IMR-90 (cell line): Measurements from ENCODE around the gene MADD. TPM values are rescaled to one million over a fixed set of nuclear protein-coding genes. Genes with fewer than 3 reads are reported as not detected.

Experiments used
- ATAC-seq: fragments of 200-7000 bp; cut with Tn5 transposase; 2 replicates; pipeline ENCODE4 v1.9.1; 2020; ENCODE audit warnings: low read depth, mild to moderate bottlenecking, moderate library complexity
- BruUV-seq: library from RNA; stranded (reverse); fragments of 400-500 nt; replicated peaks from 2 replicates; lab custom pipeline; 2021; lab: Mats Ljungman, UMichigan
- CTCF ChIA-PET: fragments of 300-600 bp; formaldehyde crosslinking; extraction: SDS; loops from one replicate; lab custom pipeline; 2021; ENCODE audit warnings: antibody characterized with exemption; lab: Yijun Ruan, JAX
- POLR2A ChIA-PET: fragments of 300-600 bp; sonication (Branson Sonifier 250); formaldehyde crosslinking; loops from one replicate; lab custom pipeline; 2022; ENCODE audit warnings: antibody characterized with exemption; ENCODE audit not compliant: unreplicated experiment; lab: Charles Lee
- DNase-seq: peaks from one replicate; pipeline ENCODE4 v3.0.0; 2013
- H2AFZ ChIP-seq: replicated peaks from 2 replicates; pipeline ENCODE3; 2013; ENCODE audit warnings: low read length, mild to moderate bottlenecking; ENCODE audit not compliant: poor library complexity
- H2AK5ac ChIP-seq: 2 replicates; pipeline ENCODE4 v1.6.1; 2013; ENCODE audit warnings: low read depth, low read length, inconsistent platforms
- H2AK9ac ChIP-seq: replicated peaks from 2 replicates; pipeline ENCODE3; 2013; ENCODE audit warnings: mild to moderate bottlenecking, low read depth, low read length, moderate library complexity; ENCODE audit not compliant: poor library complexity
- H2BK120ac ChIP-seq: 2 replicates; pipeline ENCODE4 v1.6.1; 2013; ENCODE audit warnings: low read depth, low read length, inconsistent platforms
- H2BK15ac ChIP-seq: 3 replicates; pipeline ENCODE4 v1.6.1; 2013; ENCODE audit warnings: low read depth, low read length, inconsistent platforms
- H2BK20ac ChIP-seq: 2 replicates; pipeline ENCODE4 v1.6.1; 2013; ENCODE audit warnings: low read depth, mild to moderate bottlenecking, inconsistent platforms, low read length, moderate library complexity
- H2BK5ac ChIP-seq: 2 replicates; pipeline ENCODE4 v1.6.1; 2013; ENCODE audit warnings: mild to moderate bottlenecking, low read depth, low read length, inconsistent platforms; ENCODE audit not compliant: poor library complexity, severe bottlenecking
- H3K14ac ChIP-seq: replicated peaks from 2 replicates; pipeline ENCODE4 v1.6.1; 2013; ENCODE audit warnings: low read depth, low read length, inconsistent platforms
- H3K18ac ChIP-seq: 2 replicates; pipeline ENCODE4 v1.6.1; 2013; ENCODE audit warnings: low read depth, low read length, control low read depth
- H3K23ac ChIP-seq: 2 replicates; pipeline ENCODE4 v1.6.1; 2013; ENCODE audit warnings: low read depth, low read length, inconsistent platforms
- H3K27ac ChIP-seq: 2 replicates; pipeline ENCODE4 v1.5.1; 2013; ENCODE audit warnings: mild to moderate bottlenecking, control low read depth, low read length; ENCODE audit not compliant: insufficient read depth
- H3K27me3 ChIP-seq: 2 replicates; pipeline ENCODE4 v1.6.1; 2013; ENCODE audit warnings: low read length; ENCODE audit not compliant: control insufficient read depth, insufficient read depth
- H3K36me3 ChIP-seq: 2 replicates; pipeline ENCODE4 v1.6.1; 2013; ENCODE audit warnings: low read length, mixed read lengths; ENCODE audit not compliant: control insufficient read depth, insufficient read depth
- H3K4ac ChIP-seq: 2 replicates; pipeline ENCODE4 v1.6.1; 2013; ENCODE audit warnings: low read depth, low read length, inconsistent platforms
- H3K4me1 ChIP-seq: 2 replicates; pipeline ENCODE4 v1.6.1; 2013; ENCODE audit warnings: low read length, mixed read lengths; ENCODE audit not compliant: control insufficient read depth, insufficient read depth
- H3K4me2 ChIP-seq: 2 replicates; pipeline ENCODE4 v1.6.1; 2013; ENCODE audit warnings: low read depth, mild to moderate bottlenecking, control low read depth, low read length, moderate library complexity
- H3K4me3 ChIP-seq: 2 replicates; pipeline ENCODE4 v1.5.1; 2013; ENCODE audit warnings: low read depth, mild to moderate bottlenecking, control low read depth, low read length, moderate library complexity; ENCODE audit not compliant: insufficient read depth
- H3K56ac ChIP-seq: 2 replicates; pipeline ENCODE4 v1.6.1; 2013; ENCODE audit warnings: low read length, inconsistent platforms; ENCODE audit not compliant: insufficient read depth; ENCODE audit errors: extremely low read depth
- H3K79me1 ChIP-seq, 2 experiments: 2 replicates each; pipeline ENCODE4 v1.6.1; 2013; ENCODE audit warnings: low read length in 2 of 2, inconsistent platforms in 1 of 2, low read depth in 1 of 2
- H3K9ac ChIP-seq: 2 replicates; pipeline ENCODE4 v1.6.1; 2013; ENCODE audit warnings: low read depth, low read length, control low read depth
- H3K9me1 ChIP-seq: 2 replicates; pipeline ENCODE4 v1.6.1; 2013; ENCODE audit warnings: low read length, inconsistent platforms; ENCODE audit not compliant: insufficient read depth
- H3K9me3 ChIP-seq: 2 replicates; pipeline ENCODE4 v1.6.1; 2013; ENCODE audit warnings: low read length; ENCODE audit not compliant: control insufficient read depth, insufficient read depth
- H4K20me1 ChIP-seq: 2 replicates; pipeline ENCODE4 v1.6.1; 2013; ENCODE audit warnings: low read length, inconsistent platforms; ENCODE audit not compliant: insufficient read depth
- H4K5ac ChIP-seq: 2 replicates; pipeline ENCODE4 v1.6.1; 2013; ENCODE audit warnings: mild to moderate bottlenecking, low read depth, low read length, control low read depth
- H4K8ac ChIP-seq, 2 experiments: 2 replicates each; pipeline ENCODE4 v1.6.1; 2013; ENCODE audit warnings: low read depth in 2 of 2, low read length in 2 of 2, control low read depth in 1 of 2, inconsistent platforms in 1 of 2
- H4K91ac ChIP-seq: 2 replicates; pipeline ENCODE4 v1.6.1; 2013; ENCODE audit warnings: low read depth, low read length, inconsistent platforms; ENCODE audit not compliant: insufficient read depth
- CEBPB ChIP-seq: IDR thresholded peaks from 2 replicates; pipeline ENCODE4 v1.6.1; 2012; ENCODE audit warnings: low read depth, low read length, improper control_type of control experiment
- CHD1 ChIP-seq: IDR thresholded peaks from 2 replicates; pipeline ENCODE4 v1.6.1; 2012; ENCODE audit warnings: low read depth, low read length, improper control_type of control experiment
- ELK1 ChIP-seq: fragments of 150-350 bp; IDR thresholded peaks from 2 replicates; pipeline ENCODE4 v1.6.1; 2016; ENCODE audit warnings: low read depth, mild to moderate bottlenecking, low read length, moderate library complexity, borderline replicate concordance
- FOS ChIP-seq: fragments of 150-350 bp; IDR thresholded peaks from 2 replicates; pipeline ENCODE4 v1.6.1; 2016; ENCODE audit warnings: low read depth, low read length
- MAFK ChIP-seq: IDR thresholded peaks from 2 replicates; pipeline ENCODE4 v1.6.1; 2012; ENCODE audit warnings: low read depth, low read length, improper control_type of control experiment
- MAZ ChIP-seq: IDR thresholded peaks from 2 replicates; pipeline ENCODE4 v1.6.1; 2012; ENCODE audit warnings: low read depth, mild to moderate bottlenecking, low read length, improper control_type of control experiment, moderate library complexity, borderline replicate concordance
- MXI1 ChIP-seq: IDR thresholded peaks from 2 replicates; pipeline ENCODE4 v1.6.1; 2012; ENCODE audit warnings: low read depth, mild to moderate bottlenecking, low read length, moderate library complexity, borderline replicate concordance
- NFE2L2 ChIP-seq: fragments of 150-350 bp; IDR thresholded peaks from 2 replicates; pipeline ENCODE4 v1.6.1; 2016; ENCODE audit warnings: low read depth, mild to moderate bottlenecking, low read length
- POLR2A ChIP-seq: IDR thresholded peaks from 2 replicates; pipeline ENCODE4 v1.6.1; 2012; ENCODE audit warnings: mild to moderate bottlenecking, low read depth, low read length
- RFX5 ChIP-seq: IDR thresholded peaks from 2 replicates; pipeline ENCODE4 v1.8.0; 2012; ENCODE audit warnings: low read depth, mild to moderate bottlenecking, low read length, moderate library complexity
- SMC3 ChIP-seq: fragments of 150-350 bp; IDR thresholded peaks from 2 replicates; pipeline ENCODE4 v1.6.1; 2016; ENCODE audit warnings: low read depth, mild to moderate bottlenecking, antibody characterized with exemption, low read length, moderate library complexity
- WGBS, 2 experiments: methylation state at CpG; one replicate each; pipeline versions ENCODE4 v1.1.5 to v1.1.7; 2013; ENCODE audit warnings: missing lambda C conversion rate in 2 of 2; ENCODE audit not compliant: insufficient read length in 1 of 2; ENCODE audit errors: extremely low coverage in 2 of 2; 5-methylcytosine and 5-hydroxymethylcytosine counted together
- dilution Hi-C: fragments of 300-500 bp; cut with HindIII; formaldehyde crosslinking; loops from one replicate; pipeline ENCODE4 v1.14.3; 2018; ENCODE audit warnings: low sequenced_read_pairs; ENCODE audit not compliant: unreplicated experiment
- in situ Hi-C: fragments of 300-500 bp; cut with MboI; formaldehyde crosslinking; loops from 3 replicates; pipeline ENCODE4 v1.14.3; 2019; ENCODE audit warnings: low sequenced_read_pairs, inconsistent platforms, mixed read lengths
- intact Hi-C: fragments of 100-400 bp; cut with micrococcal nuclease; formaldehyde crosslinking; loops from 2 replicates; pipeline ENCODE4 v1.10.0; 2022
- polyA plus RNA-seq, 3 experiments: library from polyadenylated mRNA; depleted of rRNA; stranded (reverse); fragments of >200 nt; gene quantifications; 2 replicates each; pipeline ENCODE4 v1.2.3, GENCODE V29; 2012; ENCODE audit warnings: low replicate concordance in 1 of 3
- total RNA-seq: library from RNA; depleted of rRNA; stranded (reverse); fragments of >200 nt; gene quantifications from 2 replicates; pipeline ENCODE4 v1.2.3, GENCODE V29; 2012
- TF ChIP-seq, protein P1 (sequence below): conservative IDR thresholded peaks from 2 replicates; pipeline ENCODE4 v1.5.1; 2012; ENCODE audit warnings: mild to moderate bottlenecking, low read depth, low read length, improper control_type of control experiment

Gene MADD
- total and polyA plus RNA-seq, 2 of the 4 experiments (the other 2 are of a cell fraction) = 13.3 to 16.4 TPM

- TF ChIP-seq SMC3 = no peak
- TF ChIP-seq POLR2A = no peak
Observed at GRCh38 chr11:47329431-47329986, 59.6 kb downstream of the MADD start (continued).

DNA sequence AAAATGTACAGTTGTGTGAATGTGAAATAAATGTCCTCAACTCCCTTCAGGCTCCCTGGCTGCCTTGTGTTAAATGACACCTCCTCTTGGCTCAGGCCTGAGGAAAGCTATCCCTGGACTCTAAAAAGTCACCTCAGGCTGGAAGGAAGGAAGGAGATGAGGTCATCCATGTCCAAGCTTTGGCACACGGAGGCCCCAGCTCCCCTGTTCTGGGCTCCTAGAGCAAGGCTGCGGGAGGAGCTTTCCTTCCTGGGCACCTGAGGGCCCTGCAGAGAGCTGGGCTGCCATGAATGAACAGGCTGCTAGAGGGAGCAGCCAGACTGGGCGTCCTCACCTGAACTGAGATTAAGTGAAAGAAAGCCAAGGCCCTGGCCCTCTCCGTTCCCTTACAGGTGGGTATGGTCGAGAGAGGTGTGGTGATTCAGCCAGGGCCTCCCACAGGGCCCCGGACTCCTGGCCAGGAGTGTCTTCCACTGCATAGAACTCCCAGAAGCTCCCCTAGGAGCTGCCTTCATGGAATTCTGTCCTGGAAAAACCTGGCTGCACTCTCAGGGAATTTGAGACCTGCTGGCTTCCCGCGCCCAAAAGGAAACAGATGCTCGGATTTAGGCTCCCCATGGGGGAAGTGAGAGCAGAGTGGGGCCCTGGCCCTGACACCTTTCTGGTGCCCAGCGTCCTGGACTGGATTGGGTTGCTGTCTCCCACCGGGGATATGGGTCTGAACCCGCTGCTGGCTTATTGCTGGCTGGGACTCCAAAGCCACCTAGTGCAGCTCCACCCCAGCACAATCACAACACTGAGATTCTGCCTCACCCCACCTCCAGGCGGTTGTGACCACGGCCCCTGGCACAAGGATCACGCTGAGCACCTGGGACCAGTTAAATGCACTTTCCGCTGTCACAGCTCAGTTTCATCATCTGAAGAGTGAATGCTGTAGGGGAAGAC lies 60.3 kb downstream of the MADD start:
- ATAC-seq (peak; percentile 54), DNase-seq (peak; percentile 29)
- Histone ChIP-seq H3K79me1 (no peaks in the 10 kb centered on the region), H4K91ac (no peak overlapping the region), H2BK20ac (no peak overlapping the region), H2BK5ac (no peak overlapping the region), H3K27ac (no peak overlapping the region), H3K18ac (no peak overlapping the region), H3K9me3 (no peaks in the 10 kb centered on the region), H3K23ac (no peak overlapping the region), H2AFZ (no peak overlapping the region), H3K14ac (no peak overlapping the region), H4K8ac (no peak overlapping the region), H4K5ac (no peak overlapping the region), H3K4me2 (no peak overlapping the region), H2AK5ac (no peak overlapping the region), H3K4ac (no peak overlapping the region), H2BK120ac (no peak overlapping the region), H2BK15ac (no peak overlapping the region), H2AK9ac (no peak overlapping the region), H3K56ac (no peak overlapping the region), H3K27me3 (no peaks in the 10 kb centered on the region), H3K9ac (no peak overlapping the region), H3K9me1 (no peaks in the 10 kb centered on the region), H3K36me3 (peaks cover 46% of the 10 kb centered on the region), H3K4me1 (0 out of 2 replicates have a peak, but pooled peaks cover 2% of the 10 kb centered on the region), H4K20me1 (no peaks in the 10 kb centered on the region), H3K4me3 (no peak overlapping the region)
- intact Hi-C loops (no loop called here), in situ Hi-C loops (no loop called here), dilution Hi-C loops (no loop called here)
- ChIA-PET POLR2A (no interaction called here), CTCF (interaction anchor here (0.8 kb wide), 1 partner anchor 393 kb away, joined by 4 read pairs; no protein-coding TSS in a partner anchor)
- no TSS peak for BruUV-seq
- WGBS, 2 experiments = 62% methylated on average over 5 of the region's 16 CpGs; no CpG with 5 or more reads in 1 of the 2 experiments
- TF ChIP-seq SMC3 = no peak
- TF ChIP-seq ELK1 = no peak
- TF ChIP-seq, protein P1, sequence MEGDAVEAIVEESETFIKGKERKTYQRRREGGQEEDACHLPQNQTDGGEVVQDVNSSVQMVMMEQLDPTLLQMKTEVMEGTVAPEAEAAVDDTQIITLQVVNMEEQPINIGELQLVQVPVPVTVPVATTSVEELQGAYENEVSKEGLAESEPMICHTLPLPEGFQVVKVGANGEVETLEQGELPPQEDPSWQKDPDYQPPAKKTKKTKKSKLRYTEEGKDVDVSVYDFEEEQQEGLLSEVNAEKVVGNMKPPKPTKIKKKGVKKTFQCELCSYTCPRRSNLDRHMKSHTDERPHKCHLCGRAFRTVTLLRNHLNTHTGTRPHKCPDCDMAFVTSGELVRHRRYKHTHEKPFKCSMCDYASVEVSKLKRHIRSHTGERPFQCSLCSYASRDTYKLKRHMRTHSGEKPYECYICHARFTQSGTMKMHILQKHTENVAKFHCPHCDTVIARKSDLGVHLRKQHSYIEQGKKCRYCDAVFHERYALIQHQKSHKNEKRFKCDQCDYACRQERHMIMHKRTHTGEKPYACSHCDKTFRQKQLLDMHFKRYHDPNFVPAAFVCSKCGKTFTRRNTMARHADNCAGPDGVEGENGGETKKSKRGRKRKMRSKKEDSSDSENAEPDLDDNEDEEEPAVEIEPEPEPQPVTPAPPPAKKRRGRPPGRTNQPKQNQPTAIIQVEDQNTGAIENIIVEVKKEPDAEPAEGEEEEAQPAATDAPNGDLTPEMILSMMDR = no peak
- TF ChIP-seq POLR2A = no peak
- TF ChIP-seq MAZ = no peak
- TF ChIP-seq NFE2L2 = no peak
- TF ChIP-seq RFX5 = no peak
- TF ChIP-seq CEBPB = no peak
- TF ChIP-seq MAFK = no peak
- TF ChIP-seq MXI1 = no peak
- no peak for TF ChIP-seq CHD1
- TF ChIP-seq FOS = no peak
